ENCODE data around the gene RNF220.

The RNF220 gene

DNA sequence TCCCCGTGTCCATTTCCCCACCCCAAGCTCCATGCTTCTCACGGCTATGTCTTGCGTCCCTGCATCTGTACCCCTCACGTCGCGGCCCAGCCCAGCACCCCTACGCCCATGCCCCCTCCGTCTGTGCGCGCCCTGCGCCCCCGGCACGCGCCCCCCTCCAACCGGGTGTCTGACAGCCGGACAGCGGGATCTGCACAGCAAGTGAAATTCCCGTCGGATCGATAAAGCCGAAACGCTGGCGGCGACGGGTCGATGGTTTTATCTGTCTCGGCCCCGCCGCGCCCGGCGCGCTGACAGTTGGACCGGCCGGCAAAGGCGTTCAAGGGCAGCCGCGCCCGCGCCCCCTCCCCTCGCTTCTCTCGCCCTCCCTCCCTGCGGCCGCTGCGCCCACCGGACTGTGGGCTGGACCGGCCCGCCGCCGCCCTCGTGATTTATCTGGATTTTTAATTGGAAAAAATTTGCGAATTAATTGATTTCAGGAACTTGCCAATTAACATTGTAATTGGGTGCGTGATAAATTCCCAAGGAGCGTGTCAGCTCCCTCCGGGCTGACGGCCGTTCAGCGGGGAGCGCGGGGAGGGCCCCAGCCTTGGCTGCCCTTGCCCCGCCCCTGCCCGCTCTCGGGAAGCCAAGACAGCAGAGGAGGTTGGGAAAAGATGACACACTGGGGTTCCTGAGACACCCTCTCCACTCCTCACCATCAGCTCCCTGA, 212.1 kb downstream of the RNF220 start:
- DNase-seq = no peak

GRCh38 chr1:44617703-44618029, 212.6 kb downstream of the RNF220 start:
- DNase-seq = no peak

DNA sequence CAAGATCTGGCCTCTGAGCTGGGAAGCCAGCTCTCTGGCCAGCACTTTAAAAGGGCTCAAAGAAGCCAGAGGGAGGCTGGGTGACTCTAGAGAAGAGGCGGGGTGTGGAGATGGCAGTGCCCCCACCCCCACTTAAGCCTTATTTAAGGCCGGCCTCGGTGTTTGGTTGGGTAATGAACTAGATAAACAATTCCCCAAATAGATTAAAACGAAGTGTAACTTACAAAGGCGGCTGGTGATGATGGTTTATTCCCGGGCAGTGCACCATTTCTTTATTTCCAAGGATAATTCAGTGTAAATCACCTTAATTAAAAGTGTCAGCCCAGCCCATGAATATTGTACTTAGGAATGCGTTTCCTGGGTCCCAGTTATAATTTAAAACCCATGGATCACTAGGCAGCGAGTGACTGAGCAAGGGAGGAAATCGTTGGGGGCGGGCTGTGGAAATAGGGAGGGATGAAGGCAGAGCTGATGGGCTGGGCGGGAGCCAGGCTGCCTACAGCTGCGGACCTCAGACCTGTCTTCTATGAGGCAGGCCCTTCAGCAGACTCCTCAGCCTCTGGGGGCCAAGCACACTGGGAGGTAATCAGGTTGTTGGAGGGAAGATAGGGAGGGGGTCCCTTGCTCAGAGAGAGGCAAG, 214.3 kb downstream of the RNF220 start:
- DNase-seq = no peak

DNA sequence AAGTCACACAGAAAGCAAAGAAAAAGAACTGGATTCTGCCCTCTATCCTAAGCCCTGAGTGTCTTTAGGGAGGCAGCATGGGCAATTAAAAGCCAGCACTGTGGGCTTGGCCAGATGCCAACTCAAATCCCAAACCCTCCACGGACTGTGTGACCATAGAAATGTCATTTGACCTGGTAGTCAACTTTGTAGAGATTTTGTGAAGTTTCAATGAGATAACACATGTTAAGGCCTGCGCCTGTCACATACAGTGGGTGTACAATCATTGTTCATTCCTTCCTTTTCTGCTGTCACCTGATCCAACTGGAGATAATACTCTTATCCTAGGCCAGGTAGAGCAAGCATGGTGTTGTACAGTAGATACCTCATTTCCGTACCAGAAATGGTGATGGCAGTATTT, 215.0 kb downstream of the RNF220 start:
- no peak for DNase-seq

GRCh38 chr1:44621841-44622286, 216.8 kb downstream of the RNF220 start:
- no peak for DNase-seq

- DNase-seq = no peak
Measured at GRCh38 chr1:44624268-44624901, 219.3 kb downstream of the RNF220 start.

GRCh38 chr1:44625348-44625747, 220.3 kb downstream of the RNF220 start:
- no peak for DNase-seq

DNA sequence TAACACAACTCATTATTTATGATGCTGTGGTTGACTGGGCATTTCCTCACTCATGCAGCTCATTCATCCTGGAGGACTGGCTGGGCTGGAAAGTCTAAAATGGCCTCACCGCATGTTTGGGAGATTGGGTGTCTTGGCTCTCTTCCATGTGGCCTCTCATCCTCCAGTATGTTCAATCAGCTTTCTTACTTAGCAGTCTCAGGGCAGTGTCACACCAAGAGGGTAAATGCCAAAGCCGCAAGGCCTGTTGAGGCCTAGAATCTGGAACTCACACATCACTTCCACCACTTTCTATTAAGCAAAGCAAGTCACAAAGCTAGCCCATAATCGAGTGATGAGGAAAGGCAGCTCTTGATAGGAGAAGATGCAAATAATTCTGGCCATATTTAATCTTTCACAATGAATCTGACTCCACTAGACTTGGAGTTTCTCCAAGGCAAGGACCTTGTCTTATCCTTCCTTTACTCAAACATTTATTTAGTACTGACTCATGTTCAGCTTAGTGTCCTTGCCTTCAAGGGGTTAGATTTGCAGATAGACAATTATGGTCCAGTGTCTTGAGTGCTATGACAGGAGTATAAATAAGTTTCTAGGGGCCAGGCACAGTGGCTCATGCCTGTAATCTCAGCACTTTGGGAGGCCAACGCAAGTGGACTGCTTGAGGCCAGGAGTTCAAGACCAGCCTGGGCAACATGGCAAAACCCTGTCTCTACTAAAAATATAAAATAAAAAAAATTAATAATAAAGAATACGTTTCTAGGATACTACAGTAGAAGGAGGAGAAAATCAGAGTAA, 224.1 kb downstream of the RNF220 start:
- no peak for DNase-seq

- DNase-seq = no peak
Measured at GRCh38 chr1:44630116-44630515, 225.1 kb downstream of the RNF220 start.

DNA sequence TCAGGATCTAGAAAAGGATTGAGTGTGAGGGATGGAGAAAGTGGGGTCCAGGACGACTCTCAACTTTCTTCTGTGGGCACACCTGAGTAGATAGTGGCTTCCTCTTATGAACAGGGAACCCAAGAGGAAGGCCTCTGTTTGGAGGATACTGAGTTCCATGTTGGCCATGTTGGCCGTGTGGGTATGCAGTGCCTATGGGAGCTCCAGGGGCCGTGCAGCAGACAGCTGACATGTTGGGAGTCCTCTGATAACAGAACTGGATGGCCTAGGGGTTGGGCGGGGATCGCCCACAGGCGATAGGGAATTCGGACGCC, 226.2 kb downstream of the RNF220 start:
- no peak for DNase-seq

DNA sequence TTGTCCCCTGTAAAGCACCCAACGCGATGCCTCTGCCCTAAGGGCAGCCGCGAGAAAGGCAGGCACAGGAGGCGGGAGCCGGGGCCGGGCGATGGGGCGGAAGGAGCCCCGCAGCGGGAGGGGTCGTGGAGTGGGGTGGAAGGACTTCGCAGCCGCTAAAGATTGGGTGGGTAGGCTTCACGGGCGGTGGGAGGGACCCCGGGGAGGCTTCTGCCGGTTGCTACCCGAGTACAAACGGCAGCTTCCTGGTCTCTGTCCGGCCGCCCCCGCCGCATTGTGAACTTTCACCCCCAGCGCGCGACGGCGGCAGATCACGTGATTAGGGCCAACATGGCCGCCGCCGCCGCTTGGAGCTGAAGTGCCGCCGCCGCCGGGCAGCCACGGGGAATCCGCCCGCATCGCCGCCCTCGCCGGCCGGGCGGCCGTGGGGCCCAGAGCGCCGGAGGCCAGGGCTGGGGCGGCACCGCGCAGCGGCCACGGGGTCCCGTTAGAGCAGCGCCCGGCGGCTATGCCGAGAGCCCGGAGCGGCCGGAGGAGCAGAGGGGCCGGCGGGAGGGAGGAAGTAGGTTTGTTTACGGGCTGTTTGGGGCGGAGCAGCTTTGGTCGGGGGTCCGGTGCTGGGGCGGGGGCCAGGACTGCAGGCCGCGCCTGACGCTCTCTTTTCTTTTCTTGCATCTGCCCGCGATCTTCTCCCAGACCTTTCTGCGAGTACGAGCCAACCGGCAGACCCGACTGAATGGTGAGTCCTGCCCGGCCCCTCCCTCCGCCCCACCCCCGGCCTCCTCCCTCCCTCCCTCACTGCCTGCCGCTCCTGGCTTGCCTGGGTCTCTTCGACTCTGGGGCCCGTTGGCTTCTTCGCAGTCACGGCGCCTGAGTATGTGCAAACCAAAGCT, 226.8 kb downstream of the RNF220 start:
- peak; percentile 90 to 96 (median 96) for DNase-seq

DNA sequence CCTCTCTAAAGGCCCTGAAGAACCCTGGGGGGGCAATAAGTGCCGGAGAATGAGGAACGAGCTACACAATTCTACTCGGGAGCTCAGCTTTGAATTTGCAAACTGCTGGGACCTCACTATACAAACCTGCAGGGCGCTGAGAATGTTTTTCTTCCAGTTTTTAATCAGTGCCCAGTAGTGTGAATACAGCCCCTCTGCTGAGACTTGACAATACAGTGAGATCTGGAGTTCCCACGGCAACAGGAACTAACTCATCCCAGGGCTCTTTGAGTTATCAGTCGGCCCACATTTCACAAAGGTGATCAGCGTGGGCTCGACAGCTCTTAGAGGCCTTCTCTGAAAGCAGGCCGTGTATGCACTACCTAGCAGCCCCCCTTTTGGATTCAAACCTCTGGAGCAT, 227.5 kb downstream of the RNF220 start:
- peak in 2 of 3 donors; percentile 18 to 21 for DNase-seq

DNA sequence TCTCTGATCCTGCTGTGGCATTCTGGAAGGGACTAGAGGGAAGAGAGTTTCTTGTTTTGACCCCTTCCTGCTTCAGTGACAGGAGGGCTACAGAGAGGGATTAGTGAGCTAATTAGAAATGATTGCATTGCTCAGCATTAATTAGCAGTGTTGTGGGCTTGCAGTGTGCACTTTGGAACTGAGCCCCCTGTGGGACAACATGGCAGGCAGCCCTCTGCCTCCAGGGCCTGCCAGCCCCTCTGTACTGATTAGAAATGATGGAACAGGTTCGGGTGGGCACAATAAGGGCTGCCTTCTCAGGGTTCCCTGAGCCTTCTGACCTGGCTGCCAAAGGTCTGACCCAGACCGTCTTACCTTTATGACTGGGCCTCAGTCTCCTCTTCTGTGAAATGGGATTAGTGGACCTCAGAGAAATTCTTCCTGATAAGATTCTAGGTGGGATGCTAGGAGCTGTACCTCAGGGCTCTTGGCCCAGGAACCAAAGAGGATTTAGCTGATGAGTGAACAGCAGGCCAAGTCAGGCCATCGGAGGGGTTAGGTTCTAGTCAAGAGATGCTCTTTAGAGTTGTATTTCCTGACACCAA, 229.6 kb downstream of the RNF220 start:
- DNase-seq = no peak

DNA sequence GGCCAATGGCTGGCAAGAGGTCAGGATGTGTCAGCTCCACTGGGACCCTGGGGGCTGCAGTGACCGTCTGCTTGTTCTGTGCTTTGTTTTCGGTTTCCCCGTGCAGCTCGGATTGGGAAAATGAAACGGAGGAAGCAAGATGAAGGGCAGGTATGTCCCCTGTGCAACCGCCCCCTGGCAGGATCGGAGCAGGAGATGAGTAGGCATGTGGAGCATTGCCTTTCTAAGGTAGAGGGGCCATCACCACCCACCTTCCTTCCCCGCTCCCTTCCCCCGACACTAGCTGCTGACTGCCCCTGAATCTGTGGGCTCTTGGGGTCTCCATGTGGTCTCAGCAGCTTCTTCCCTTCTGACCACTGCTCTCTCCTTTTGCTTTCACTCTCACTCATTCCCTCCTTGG, 230.4 kb downstream of the RNF220 start:
- DNase-seq = no peak

GRCh38 chr1:44636083-44636687, 231.1 kb downstream of the RNF220 start:
- no peak for DNase-seq

GRCh38 chr1:44636688-44637598, 231.9 kb downstream of the RNF220 start:
- DNase-seq = no peak

- DNase-seq = no peak
Measured at GRCh38 chr1:44637702-44638411, 232.8 kb downstream of the RNF220 start.

DNA sequence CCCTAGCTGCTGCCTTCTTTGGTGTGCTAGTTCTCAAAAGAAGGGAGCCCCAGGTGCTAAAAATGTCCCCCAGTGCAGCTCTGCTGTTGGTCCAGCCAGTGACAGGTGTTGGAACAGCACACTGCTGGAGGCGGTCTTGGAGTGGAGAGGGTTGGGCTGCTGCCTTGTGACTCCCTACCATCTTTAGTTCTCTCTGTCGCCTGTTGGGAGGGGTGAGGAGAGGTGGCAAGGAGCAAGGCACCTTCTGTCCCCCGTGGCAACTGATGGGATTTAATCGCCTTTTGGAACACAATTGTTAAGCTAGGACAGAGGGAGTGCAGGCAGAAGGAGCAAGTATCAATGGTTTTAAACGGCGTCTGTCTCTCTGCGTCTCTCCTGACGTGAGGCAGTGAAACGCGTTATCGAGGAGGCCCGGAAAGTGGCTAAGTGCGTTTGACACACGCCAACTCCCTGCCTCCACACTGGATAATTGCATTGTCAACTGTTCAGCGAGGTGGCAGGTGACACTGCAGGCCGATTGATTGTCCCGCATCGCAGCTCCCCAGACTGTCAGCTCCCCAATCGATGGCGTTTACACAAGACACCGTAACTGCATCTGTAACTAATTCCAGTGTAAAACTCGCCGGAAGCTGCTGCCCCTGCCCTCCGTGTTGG, 235.3 kb downstream of the RNF220 start:
- DNase-seq = no peak

Data from suppressor macrophage treated with lipopolysaccharide for 1 hour (primary cell).